Breast epithelium (tissue), 4 donors: ENCODE results near the gene PHACTR3. TPM values are rescaled to one million over a fixed set of nuclear protein-coding genes. Genes with fewer than 3 reads are reported as not detected.

ENCODE experiments used
- DNase-seq, 2 donors: peaks; one replicate each; pipeline ENCODE4 v3.0.0-alpha.2; 2019; ENCODE audit warnings: low spot score in 2 of 2
- H3K27ac ChIP-seq, 2 donors: fragments of 200-600 bp; sonication (generic) in 1 of 2; one replicate each; pipeline ENCODE4 v1.5.1; 2016 to 2019; ENCODE audit warnings: mild to moderate bottlenecking in 1 of 2
- H3K27me3 ChIP-seq, 2 donors: fragments of 200-600 bp; sonication (generic) in 1 of 2; one replicate each; pipeline versions ENCODE4 v1.5.1 to v1.6.0; 2017 to 2019; ENCODE audit warnings: control low read depth in 1 of 2, mild to moderate bottlenecking in 1 of 2
- H3K36me3 ChIP-seq: fragments of 200-600 bp; one replicate; pipeline ENCODE4 v1.5.1; 2019
- H3K4me1 ChIP-seq, 2 donors: fragments of 200-600 bp; sonication (generic); one replicate each; pipeline ENCODE4 v1.5.1; 2016 to 2019; ENCODE audit warnings: control low read depth in 1 of 2
- H3K4me3 ChIP-seq, 3 donors: fragments of 200-600 bp; sonication (generic); 1 replicate in 2 of 3; 2 replicates in 1 of 3; pipeline ENCODE4 v1.5.1; 2016 to 2019; ENCODE audit warnings: mild to moderate bottlenecking in 3 of 3, moderate library complexity in 2 of 3
- H3K9me3 ChIP-seq, 2 donors: fragments of 200-600 bp; sonication (generic) in 1 of 2; one replicate each; pipeline ENCODE4 v1.5.1; 2016 to 2019; ENCODE audit warnings: control low read depth in 1 of 2
- CTCF ChIP-seq, 3 donors: fragments of 450-650 bp; IDR thresholded peaks; one replicate each; pipeline ENCODE4 v1.5.1; 2016 to 2017; ENCODE audit warnings: antibody characterized with exemption in 3 of 3, mild to moderate bottlenecking in 3 of 3, moderate library complexity in 3 of 3
- POLR2A ChIP-seq: fragments of 450-650 bp; IDR thresholded peaks from one replicate; pipeline ENCODE4 v1.6.1; 2016; ENCODE audit warnings: antibody characterized with exemption, mild to moderate bottlenecking, moderate library complexity
- POLR2AphosphoS5 ChIP-seq, 3 donors: sonication (generic); formaldehyde crosslinking; IDR thresholded peaks; one replicate each; pipeline ENCODE4 v1.6.1; 2017; ENCODE audit warnings: antibody characterized with exemption in 3 of 3
- intact Hi-C: fragments of 100-400 bp; cut with DNase I; formaldehyde crosslinking; loops from one replicate; pipeline ENCODE4 v1.15.1; 2023; ENCODE audit warnings: low total_unique reads
- total RNA-seq, 3 donors: library from RNA; depleted of rRNA; stranded (reverse); fragments of >200 nt; gene quantifications; one replicate each; pipeline ENCODE4 v1.1.0, GENCODE V29; 2016

PHACTR3 gene
- total RNA-seq, 3 donors from 2014 or later, result 0.16 to 0.33 (median 0.29) TPM

GRCh38 chr20:59764037-59764436, 159.7 kb downstream of the PHACTR3 start:
- H3K27me3 ChIP-seq, result peaks cover 0 to 18% of the 10 kb centered on the region in 2 donors
- H3K36me3 ChIP-seq, result no peaks in the 10 kb centered on the region
- intact Hi-C loops, result loop anchor here (5.0 kb wide), 1 partner anchor 1977 kb away; no protein-coding TSS in a partner anchor
- no peak for DNase-seq
- no peak overlapping the region for H3K4me3 ChIP-seq
- TF ChIP-seq CTCF (IDR thresholded peaks at IDR 0.05) (no peak), POLR2AphosphoS5 (IDR thresholded peaks at IDR 0.05) (no peak), POLR2A (no peak)
- no peaks in the 10 kb centered on the region for H3K9me3 ChIP-seq
- H3K27ac ChIP-seq, result no peak overlapping the region
- no peaks in the 10 kb centered on the region for H3K4me1 ChIP-seq

DNA sequence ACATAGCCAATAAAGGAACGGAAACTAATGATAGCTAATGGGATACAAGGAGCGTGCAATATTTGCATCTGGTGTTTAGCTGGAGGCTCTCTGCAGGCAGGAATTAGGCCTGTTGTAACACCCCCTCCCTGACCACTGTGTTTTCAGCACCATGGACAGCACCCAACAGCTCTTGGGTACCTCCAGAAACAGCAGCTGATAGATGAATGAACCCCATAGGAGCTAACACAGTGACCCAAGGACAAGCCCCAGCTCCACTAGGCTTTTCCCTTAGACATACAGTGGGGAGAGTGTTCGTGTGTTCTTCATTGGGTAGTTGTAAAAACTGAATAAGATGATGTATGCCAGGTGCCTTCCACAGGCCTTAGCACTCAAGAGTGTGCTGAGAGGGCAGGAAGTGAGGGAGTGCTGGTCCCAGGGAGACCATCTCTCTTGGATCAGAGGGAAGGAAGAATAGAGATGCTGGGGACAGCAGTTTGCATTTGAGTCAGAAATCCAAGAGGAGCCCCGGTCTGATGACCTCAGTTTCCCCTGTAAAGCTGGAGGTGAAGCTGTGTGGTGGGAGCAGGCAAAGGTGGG, 161.3 kb downstream of the PHACTR3 start:
- TF ChIP-seq POLR2AphosphoS5 (IDR thresholded peaks at IDR 0.05) (no peak), CTCF (IDR thresholded peaks at IDR 0.05) (no peak), POLR2A (no peak)
- no peak for DNase-seq
- H3K4me3 ChIP-seq, result no peak overlapping the region
- H3K4me1 ChIP-seq, result no peaks in the 10 kb centered on the region
- intact Hi-C loops, result no loop called here
- H3K27me3 ChIP-seq, result peaks cover 0 to 17% of the 10 kb centered on the region in 2 donors
- no peaks in the 10 kb centered on the region for H3K36me3 ChIP-seq
- no peaks in the 10 kb centered on the region for H3K9me3 ChIP-seq
- no peak overlapping the region for H3K27ac ChIP-seq

- no peak for DNase-seq
- Histone ChIP-seq H3K36me3 (no peaks in the 10 kb centered on the region), H3K27me3 (peaks cover 0 to 8% of the 10 kb centered on the region in 2 donors), H3K4me3 (no peak overlapping the region), H3K4me1 (no peaks in the 10 kb centered on the region), H3K9me3 (no peaks in the 10 kb centered on the region), H3K27ac (no peak overlapping the region)
- TF ChIP-seq CTCF (IDR thresholded peaks at IDR 0.05), result no peak
- TF ChIP-seq POLR2AphosphoS5 (IDR thresholded peaks at IDR 0.05), result no peak
- no peak for TF ChIP-seq POLR2A
- intact Hi-C loops, result no loop called here
Observed at GRCh38 chr20:59767656-59768055, 163.3 kb downstream of the PHACTR3 start.

- Histone ChIP-seq H3K4me1 (no peaks in the 10 kb centered on the region), H3K9me3 (no peaks in the 10 kb centered on the region), H3K36me3 (no peaks in the 10 kb centered on the region), H3K27me3 (peaks cover 0 to 11% of the 10 kb centered on the region in 2 donors), H3K4me3 (no peak overlapping the region), H3K27ac (no peak overlapping the region)
- DNase-seq, result no peak
- intact Hi-C loops, result no loop called here
- no peak for TF ChIP-seq CTCF (IDR thresholded peaks at IDR 0.05)
- TF ChIP-seq POLR2A, result no peak
- TF ChIP-seq POLR2AphosphoS5 (IDR thresholded peaks at IDR 0.05), result no peak
Observed at GRCh38 chr20:59770270-59770669, 165.9 kb downstream of the PHACTR3 start.

DNA sequence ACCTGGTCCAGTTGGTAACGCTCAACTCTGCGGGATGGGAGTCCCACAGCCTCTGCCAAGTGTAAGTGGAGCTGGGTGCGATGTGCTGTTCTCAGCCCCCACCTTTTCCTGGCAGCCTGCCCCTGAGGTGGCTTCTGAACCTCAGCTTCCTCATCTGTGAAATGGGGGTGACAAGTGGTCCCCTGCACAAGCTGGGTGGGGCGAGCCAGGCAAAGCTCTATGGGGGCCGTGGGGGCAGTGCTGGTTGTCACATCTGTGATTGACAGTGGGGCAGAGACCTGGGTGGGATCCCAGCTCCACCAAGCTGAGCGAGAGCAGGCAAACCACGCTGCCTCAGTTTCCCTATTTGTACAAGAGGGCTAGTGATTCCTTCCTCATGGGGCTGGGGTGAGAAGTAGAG, 166.5 kb downstream of the PHACTR3 start:
- Histone ChIP-seq H3K27ac (no peak overlapping the region), H3K36me3 (no peaks in the 10 kb centered on the region), H3K4me1 (no peaks in the 10 kb centered on the region), H3K4me3 (no peak overlapping the region), H3K27me3 (peaks cover 0 to 10% of the 10 kb centered on the region in 2 donors), H3K9me3 (no peaks in the 10 kb centered on the region)
- DNase-seq, result no peak
- intact Hi-C loops, result no loop called here
- TF ChIP-seq POLR2AphosphoS5 (IDR thresholded peaks at IDR 0.05) (no peak), CTCF (IDR thresholded peaks at IDR 0.05) (no peak), POLR2A (no peak)
